HepG2 (cell line): Measurements from ENCODE around the gene CIB2. TPM values are rescaled to one million over a fixed set of nuclear protein-coding genes. Genes with fewer than 3 reads are reported as not detected.

Experiments used
- ATAC-seq: fragments of 200-7000 bp; cut with Tn5 transposase; 3 replicates; pipeline ENCODE4 v1.9.1; 2020; ENCODE audit warnings: mild to moderate bottlenecking, moderate library complexity
- BruUV-seq: library from RNA; stranded (reverse); fragments of 400-500 nt; replicated peaks from 2 replicates; lab custom pipeline; 2021; lab: Mats Ljungman, UMichigan
- CTCF ChIA-PET: fragments of 300-600 bp; formaldehyde crosslinking; extraction: SDS; loops from one replicate; lab custom pipeline; 2021; ENCODE audit warnings: low total read pairs, inconsistent platforms, low intra/inter-chr PET ratio; lab: Yijun Ruan, JAX
- POLR2A ChIA-PET: fragments of 350-600 bp; sonication (Branson Sonifier 250); formaldehyde crosslinking; loops from one replicate; lab custom pipeline; 2020; ENCODE audit warnings: antibody characterized with exemption, inconsistent platforms; lab: Yijun Ruan, JAX
- DNase-seq: peaks from one replicate; pipeline ENCODE4 v3.0.0-alpha.2; 2015; ENCODE audit warnings: low spot score
- FAIRE-seq: peaks from 3 replicates; lab custom pipeline; 2011; peaks lifted over from hg19 to GRCh38; lab: Jason Lieb, UNC
- H2AFZ ChIP-seq: one replicate; pipeline ENCODE4 v1.6.1; 2011; ENCODE audit warnings: low read length, inconsistent platforms
- H3K27ac ChIP-seq: fragments of 300-600 bp; 3 replicates; pipeline ENCODE4 v1.8.0; 2011; ENCODE audit warnings: mixed run types, mild to moderate bottlenecking, mixed read lengths, low read length, inconsistent platforms; ENCODE audit not compliant: insufficient read depth; ENCODE audit errors: extremely low read length
- H3K27me3 ChIP-seq, 2 experiments: fragments of 200-600 bp in 1 of 2; 2 replicates in 1 of 2; 3 replicates in 1 of 2; pipeline versions ENCODE4 v1.6.0 to v1.8.0; 2011; ENCODE audit warnings: low read length in 2 of 2, mild to moderate bottlenecking in 2 of 2, moderate library complexity in 2 of 2, inconsistent platforms in 1 of 2; ENCODE audit not compliant: insufficient read depth in 2 of 2, control insufficient read depth in 1 of 2
- H3K36me3 ChIP-seq, 2 experiments: fragments of 200-600 bp in 1 of 2; replicated peaks in 1 of 2; 2 replicates in 1 of 2; 3 replicates in 1 of 2; pipeline versions ENCODE4 v1.5.1 to v1.8.0; 2011; ENCODE audit warnings: low read length in 2 of 2, inconsistent platforms in 1 of 2; ENCODE audit not compliant: insufficient read depth in 2 of 2, control insufficient read depth in 1 of 2
- H3K4me1 ChIP-seq: 2 replicates; pipeline ENCODE4 v1.5.1; 2012; ENCODE audit warnings: low read length, inconsistent platforms; ENCODE audit not compliant: insufficient read depth
- H3K4me2 ChIP-seq: 2 replicates; pipeline ENCODE4 v1.6.0; 2011; ENCODE audit warnings: low read depth, low read length, inconsistent platforms
- H3K4me3 ChIP-seq, 3 experiments: fragments of 200-600 bp in 1 of 3; sonication (generic), shearing (Covaris generic) in 1 of 3; replicated peaks in 1 of 3; 2 replicates each; pipeline ENCODE4 v1.5.1; 2011 to 2016; ENCODE audit warnings: low read length in 3 of 3, inconsistent platforms in 2 of 3, low read depth in 2 of 3, mild to moderate bottlenecking in 2 of 3, control low read depth in 1 of 3, mixed read lengths in 1 of 3; ENCODE audit not compliant: insufficient read depth in 1 of 3
- H3K79me2 ChIP-seq: one replicate; pipeline ENCODE4 v1.6.1; 2011; ENCODE audit warnings: low read length, inconsistent platforms; ENCODE audit not compliant: insufficient read depth
- H3K9ac ChIP-seq: 2 replicates; pipeline ENCODE4 v1.6.0; 2011; ENCODE audit warnings: mild to moderate bottlenecking, low read depth, low read length, inconsistent platforms; ENCODE audit not compliant: insufficient read depth
- H3K9me3 ChIP-seq: 2 replicates; pipeline ENCODE4 v1.5.1; 2012; ENCODE audit warnings: mild to moderate bottlenecking, low read length
- H4K20me1 ChIP-seq: 2 replicates; pipeline ENCODE4 v1.6.0; 2011; ENCODE audit warnings: inconsistent platforms, mild to moderate bottlenecking, low read length, moderate library complexity; ENCODE audit not compliant: insufficient read depth
- BHLHE40 ChIP-seq: IDR thresholded peaks from 2 replicates; pipeline ENCODE4 v1.6.1; 2011; ENCODE audit warnings: low read length, improper control_type of control experiment
- ETV5 ChIP-seq: IDR thresholded peaks from 2 replicates; pipeline ENCODE4 v1.6.1; 2018; ENCODE audit warnings: missing biosample characterization, missing genetic modification reagents, inconsistent platforms, borderline replicate concordance
- HNF4G ChIP-seq, 2 experiments: sonication (generic) in 1 of 2; formaldehyde crosslinking in 1 of 2; IDR thresholded peaks; 2 replicates each; pipeline versions ENCODE4 v1.4.0 to v1.6.1; 2011 to 2020; ENCODE audit warnings: borderline replicate concordance in 2 of 2, low read depth in 2 of 2, mild to moderate bottlenecking in 2 of 2, low read length in 1 of 2, missing genetic modification reagents in 1 of 2, moderate library complexity in 1 of 2
- KMT2B ChIP-seq: IDR thresholded peaks from 2 replicates; pipeline ENCODE4 v1.6.1; 2016; ENCODE audit warnings: missing genetic modification reagents, missing compliant biosample characterization
- RARA ChIP-seq: IDR thresholded peaks from 2 replicates; pipeline ENCODE4 v1.6.1; 2016; ENCODE audit warnings: missing genetic modification reagents, missing compliant biosample characterization
- SCMH1 ChIP-seq: sonication (generic); formaldehyde crosslinking; IDR thresholded peaks from 2 replicates; pipeline ENCODE4 v1.9.0; 2021; ENCODE audit warnings: missing genetic modification reagents, mild to moderate bottlenecking, borderline replicate concordance
- SRSF1 ChIP-seq: fragments of 200-400 bp; formaldehyde crosslinking; optimal IDR thresholded peaks from 2 replicates; pipeline ENCODE3; 2017; ENCODE audit warnings: mild to moderate bottlenecking, low read depth, low read length, moderate library complexity
- TAF15 ChIP-seq: fragments of 200-400 bp; formaldehyde crosslinking; IDR thresholded peaks from one replicate; pipeline ENCODE4 v1.6.1; 2018; ENCODE audit warnings: mild to moderate bottlenecking, low read depth, low read length; ENCODE audit not compliant: poor library complexity, severe bottlenecking
- ZFP41 ChIP-seq: sonication (generic); formaldehyde crosslinking; IDR thresholded peaks from 2 replicates; pipeline ENCODE4 v1.4.0; 2020; ENCODE audit warnings: mild to moderate bottlenecking, missing genetic modification reagents, borderline replicate concordance
- ZGPAT ChIP-seq: IDR thresholded peaks from 2 replicates; pipeline ENCODE4 v1.6.1; 2016; ENCODE audit warnings: mild to moderate bottlenecking
- ZNF253 ChIP-seq: sonication (generic); formaldehyde crosslinking; IDR thresholded peaks from 2 replicates; pipeline ENCODE4 v1.8.0; 2022; ENCODE audit warnings: mild to moderate bottlenecking, missing genetic modification reagents, borderline replicate concordance
- ZNF605 ChIP-seq: sonication (generic); formaldehyde crosslinking; IDR thresholded peaks from 2 replicates; pipeline ENCODE4 v1.8.0; 2022; ENCODE audit warnings: mild to moderate bottlenecking, missing genetic modification reagents
- ZNF629 ChIP-seq: sonication (generic); formaldehyde crosslinking; conservative IDR thresholded peaks from 2 replicates; pipeline ENCODE4 v1.5.0; 2020; ENCODE audit warnings: missing genetic modification reagents
- ZNF687 ChIP-seq: sonication (generic); formaldehyde crosslinking; IDR thresholded peaks from 2 replicates; pipeline ENCODE4 v1.5.1; 2020; ENCODE audit warnings: mild to moderate bottlenecking, missing genetic modification reagents, moderate library complexity
- ZNF841 ChIP-seq: sonication (generic); formaldehyde crosslinking; IDR thresholded peaks from 2 replicates; pipeline ENCODE4 v1.8.1; 2023; ENCODE audit warnings: missing genetic modification reagents, borderline replicate concordance
- WGBS: methylation state at CpG from one replicate; pipeline ENCODE4 v1.1.6; 2017; ENCODE audit warnings: low lambda C conversion rate; 5-methylcytosine and 5-hydroxymethylcytosine counted together
- in situ Hi-C: cut with HindIII; loops from 2 replicates; pipeline ENCODE4 v1.10.0; 2017; ENCODE audit warnings: low pct_unique_long_range_greater_than_20kb; ENCODE audit not compliant: extremely low pct_ligation_motif_present
- intact Hi-C: fragments of 100-400 bp; cut with micrococcal nuclease; formaldehyde crosslinking; loops from one replicate; pipeline ENCODE4 v1.10.0; 2022; ENCODE audit not compliant: unreplicated experiment
- polyA plus RNA-seq, 8 experiments: library from polyadenylated mRNA; depleted of rRNA in 3 of 8; stranded (reverse) in 7 of 8; unstranded in 1 of 8; fragments of >200 nt; fragmentation: Illumina TruSeq in 4 of 8; extraction: Trizol in 4 of 8; gene quantifications; 2 replicates each; pipeline versions ENCODE4 v1.2.1 to v1.2.3, GENCODE V29; 2011 to 2016; ENCODE audit warnings: low read depth in 4 of 8, missing spikeins in 1 of 8, mixed read lengths in 1 of 8; ENCODE audit not compliant: insufficient read depth in 1 of 8
- total RNA-seq, 5 experiments: library from RNA; depleted of rRNA; stranded (reverse); fragments of >200 nt; fragmentation: Illumina TruSeq; extraction: Trizol; gene quantifications; 2 replicates each; pipeline ENCODE4 v1.2.3, GENCODE V29; 2016; ENCODE audit warnings: low read depth in 1 of 5

Gene CIB2
- total and polyA plus RNA-seq, 2 of the 13 experiments (the other 11 are each of a cell fraction or from before 2014, with no cell fraction given): 1.4 to 1.5 TPM

- Histone ChIP-seq H3K9me3 (no peaks in the 10 kb centered on the region), H3K4me1 (peaks cover 31% of the 10 kb centered on the region), H3K27ac (no peak overlapping the region), H3K9ac (no peak overlapping the region), H3K79me2 (no peaks in the 10 kb centered on the region), H3K36me3 (no peaks in the 10 kb centered on the region), H3K4me2 (peak overlapping the region; percentile 61), H4K20me1 (no peaks in the 10 kb centered on the region), H2AFZ (no peak overlapping the region), H3K4me3 (peak overlapping the region in 1 of 3 experiments; percentile 26; a peak in 2 of 6 replicates), H3K27me3 (peaks cover 0 to 4% of the 10 kb centered on the region in 2 experiments; a peak in 2 of 5 replicates)
- peak; percentile 6; the same call in 1 of the 3 replicates for ATAC-seq
- BruUV-seq: no TSS peak
- intact Hi-C loops (no loop called here), in situ Hi-C loops (loop anchor here (5.0 kb wide), 1 partner anchor 103 kb away; no protein-coding TSS in a partner anchor)
- peak; percentile 35 for DNase-seq
- ChIA-PET CTCF (no interaction called here), POLR2A (no interaction called here)
- 14% methylated on average over 10 of the region's 16 CpGs for WGBS
- no peak for FAIRE-seq
- TF ChIP-seq ZNF605 (CRISPR knock-in tag) (0 out of 2 replicates have a peak, but pooled peaks have one; percentile 41), SRSF1 (no peak), TAF15 (no peak), ZNF253 (CRISPR knock-in tag) (no peak), ZGPAT (CRISPR knock-in tag) (no peak), ZNF629 (CRISPR knock-in tag) (no peak), HNF4G (IDR thresholded peaks at IDR 0.05; ENCODE audit: borderline replicate concordance, low read depth, low read length) (0 out of 2 replicates have a peak, but pooled peaks have one; percentile 17), HNF4G (CRISPR knock-in tag; IDR thresholded peaks at IDR 0.05; ENCODE audit: borderline replicate concordance, low read depth) (no peak), ZNF687 (CRISPR knock-in tag) (peak; percentile 46), RARA (CRISPR knock-in tag) (0 out of 2 replicates have a peak, but pooled peaks have one; percentile 10), KMT2B (CRISPR knock-in tag) (no peak), SCMH1 (CRISPR knock-in tag) (no peak), ZNF841 (CRISPR knock-in tag) (no peak), BHLHE40 (0 out of 2 replicates have a peak, but pooled peaks have one; percentile 5), ETV5 (peak; percentile 41; the same call in 1 of the 2 replicates), ZFP41 (CRISPR knock-in tag) (no peak)
Measured at GRCh38 chr15:78105476-78106241, 25.6 kb downstream of the CIB2 start.
